Upper lobe of left lung (tissue), 6 donors: Measurements from ENCODE around the gene GABRB3. TPM values are rescaled to one million over a fixed set of nuclear protein-coding genes. Genes with fewer than 3 reads are reported as not detected.

Experiments used
- ATAC-seq, 2 donors: fragments of 200-7000 bp; cut with Tn5 transposase; one replicate each; pipeline ENCODE4 v1.9.1; 2022; ENCODE audit warnings: mild to moderate bottlenecking in 2 of 2, moderate library complexity in 2 of 2; ENCODE audit not compliant: low FRiP score in 2 of 2
- DNase-seq, 2 donors: peaks; one replicate each; pipeline ENCODE4 v3.0.0-alpha.2; 2019 to 2020
- H3K27ac ChIP-seq, 4 donors: fragments of 200-600 bp; sonication (generic); one replicate each; pipeline ENCODE4 v1.5.1; 2016 to 2019
- H3K27me3 ChIP-seq, 4 donors: fragments of 200-600 bp; sonication (generic); one replicate each; pipeline ENCODE4 v1.5.1; 2017 to 2019
- H3K36me3 ChIP-seq, 4 donors: fragments of 200-600 bp; sonication (generic); one replicate each; pipeline ENCODE4 v1.5.1; 2016 to 2019
- H3K4me1 ChIP-seq, 4 donors: fragments of 200-600 bp; sonication (generic); one replicate each; pipeline ENCODE4 v1.5.1; 2018 to 2019
- H3K4me3 ChIP-seq, 4 donors: fragments of 200-600 bp; sonication (generic); one replicate each; pipeline ENCODE4 v1.5.1; 2017 to 2019; ENCODE audit warnings: mild to moderate bottlenecking in 2 of 4, moderate library complexity in 1 of 4
- H3K9me3 ChIP-seq, 4 donors: fragments of 200-600 bp; sonication (generic); one replicate each; pipeline ENCODE4 v1.5.1; 2018 to 2019
- EP300 ChIP-seq, 4 donors: sonication (generic); formaldehyde crosslinking; IDR thresholded peaks; one replicate each; pipeline ENCODE4 v1.5.1; 2017; ENCODE audit warnings: antibody characterized with exemption in 4 of 4, control low read depth in 2 of 4
- POLR2A ChIP-seq, 4 donors: fragments of 450-650 bp; IDR thresholded peaks; one replicate each; pipeline ENCODE4 v1.5.1; 2016 to 2017; ENCODE audit warnings: antibody characterized with exemption in 4 of 4, mild to moderate bottlenecking in 2 of 4
- POLR2AphosphoS5 ChIP-seq, 2 donors: sonication (generic); formaldehyde crosslinking; IDR thresholded peaks; one replicate each; pipeline ENCODE4 v1.5.1; 2017; ENCODE audit warnings: antibody characterized with exemption in 2 of 2
- WGBS, 2 donors: methylation state at CpG; one replicate each; pipeline ENCODE4 v1.1.5; 2017 to 2018; 5-methylcytosine and 5-hydroxymethylcytosine counted together
- total RNA-seq, 6 donors: library from RNA; depleted of rRNA in 4 of 6; stranded (reverse); fragments of >200 nt in 4 of 6; gene quantifications; one replicate each; pipeline versions ENCODE4 v1.1.0 to v1.2.1, GENCODE V29; 2016 to 2021
- TF ChIP-seq, protein P1 (sequence below), 6 experiments: fragments of 450-650 bp in 4 of 6; fragments of 200-600 bp in 2 of 6; sonication (generic) in 2 of 6; IDR thresholded peaks; one replicate each; pipeline ENCODE4 v1.5.1; 2016 to 2019; ENCODE audit warnings: antibody characterized with exemption in 6 of 6
- donor health status: DM: no; HTN: no; CAD: no; lungs with moderate emphysema.
- donor health status: DM: no; HTN: yes; CAD: no; lungs with severe emphysema.

The GABRB3 gene
- total RNA-seq, 6 donors from 2014 or later, result 1.5 to 6.6 (median 3.7) TPM

DNA sequence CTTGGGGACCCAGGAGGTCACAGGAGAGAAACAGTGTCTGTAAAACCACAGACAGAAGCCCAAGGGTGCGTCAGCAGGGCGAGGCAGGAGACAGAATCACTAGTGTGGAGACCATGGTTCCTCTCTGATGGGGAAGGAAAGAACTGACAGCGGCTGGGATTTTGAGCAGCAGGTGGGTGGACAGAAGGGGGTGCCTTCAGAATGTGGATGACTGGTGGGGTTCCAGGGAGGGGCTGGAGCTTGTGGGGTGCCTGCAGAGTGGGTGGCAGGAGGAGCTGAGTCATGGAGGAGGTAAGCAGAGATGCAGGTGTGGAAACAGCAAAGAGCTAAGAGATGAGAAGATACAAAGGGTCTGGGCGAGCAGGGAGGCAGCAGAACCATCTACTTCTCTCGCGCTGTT, 124.2 kb downstream of the GABRB3 start:
- no peak overlapping the region for H3K4me3 ChIP-seq
- H3K27me3 ChIP-seq, result no peaks in the 10 kb centered on the region
- no peak for TF ChIP-seq POLR2A (IDR thresholded peaks at IDR 0.05)
- H3K4me1 ChIP-seq, result no peaks in the 10 kb centered on the region
- no peak overlapping the region for H3K27ac ChIP-seq
- no peaks in the 10 kb centered on the region for H3K36me3 ChIP-seq
- H3K9me3 ChIP-seq, result peaks cover 0 to 11% (median 3%) of the 10 kb centered on the region in 4 donors
- 82 to 92% methylated on average over 6 of the region's 6 CpGs for WGBS, 2 donors
- DNase-seq, result no peak
- no peak for ATAC-seq

DNA sequence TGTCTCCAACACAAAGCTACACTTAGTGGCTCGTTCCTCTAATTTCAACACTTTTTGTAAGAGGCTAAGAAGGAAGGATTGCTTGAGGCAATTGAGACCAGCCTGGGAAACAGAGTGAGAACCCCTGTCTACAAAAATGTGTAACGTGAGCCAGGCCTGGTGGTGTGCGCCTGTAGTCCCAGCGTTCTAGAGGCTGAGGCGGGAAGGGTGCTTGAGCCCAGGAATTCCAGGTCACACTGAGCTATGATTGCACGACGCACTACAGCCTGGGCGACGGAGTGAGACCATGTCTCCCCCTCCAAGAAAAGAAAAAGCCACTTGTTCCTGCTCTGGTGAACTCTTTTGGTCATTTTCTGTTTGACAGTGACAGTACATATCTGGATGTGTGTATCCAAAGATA, 127.9 kb downstream of the GABRB3 start:
- no peak for ATAC-seq
- Histone ChIP-seq H3K27me3 (no peaks in the 10 kb centered on the region), H3K36me3 (no peaks in the 10 kb centered on the region), H3K9me3 (peaks cover 0 to 11% (median 0%) of the 10 kb centered on the region in 4 donors), H3K27ac (no peak overlapping the region), H3K4me3 (no peak overlapping the region), H3K4me1 (no peaks in the 10 kb centered on the region)
- 77 to 86% methylated on average over 9 of the region's 9 CpGs for WGBS, 2 donors
- no peak for DNase-seq
- TF ChIP-seq POLR2AphosphoS5 (IDR thresholded peaks at IDR 0.05) (no peak), POLR2A (IDR thresholded peaks at IDR 0.05) (no peak), EP300 (IDR thresholded peaks at IDR 0.05) (no peak)
- TF ChIP-seq, protein P1, sequence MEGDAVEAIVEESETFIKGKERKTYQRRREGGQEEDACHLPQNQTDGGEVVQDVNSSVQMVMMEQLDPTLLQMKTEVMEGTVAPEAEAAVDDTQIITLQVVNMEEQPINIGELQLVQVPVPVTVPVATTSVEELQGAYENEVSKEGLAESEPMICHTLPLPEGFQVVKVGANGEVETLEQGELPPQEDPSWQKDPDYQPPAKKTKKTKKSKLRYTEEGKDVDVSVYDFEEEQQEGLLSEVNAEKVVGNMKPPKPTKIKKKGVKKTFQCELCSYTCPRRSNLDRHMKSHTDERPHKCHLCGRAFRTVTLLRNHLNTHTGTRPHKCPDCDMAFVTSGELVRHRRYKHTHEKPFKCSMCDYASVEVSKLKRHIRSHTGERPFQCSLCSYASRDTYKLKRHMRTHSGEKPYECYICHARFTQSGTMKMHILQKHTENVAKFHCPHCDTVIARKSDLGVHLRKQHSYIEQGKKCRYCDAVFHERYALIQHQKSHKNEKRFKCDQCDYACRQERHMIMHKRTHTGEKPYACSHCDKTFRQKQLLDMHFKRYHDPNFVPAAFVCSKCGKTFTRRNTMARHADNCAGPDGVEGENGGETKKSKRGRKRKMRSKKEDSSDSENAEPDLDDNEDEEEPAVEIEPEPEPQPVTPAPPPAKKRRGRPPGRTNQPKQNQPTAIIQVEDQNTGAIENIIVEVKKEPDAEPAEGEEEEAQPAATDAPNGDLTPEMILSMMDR (IDR thresholded peaks at IDR 0.05), result no peak

DNA sequence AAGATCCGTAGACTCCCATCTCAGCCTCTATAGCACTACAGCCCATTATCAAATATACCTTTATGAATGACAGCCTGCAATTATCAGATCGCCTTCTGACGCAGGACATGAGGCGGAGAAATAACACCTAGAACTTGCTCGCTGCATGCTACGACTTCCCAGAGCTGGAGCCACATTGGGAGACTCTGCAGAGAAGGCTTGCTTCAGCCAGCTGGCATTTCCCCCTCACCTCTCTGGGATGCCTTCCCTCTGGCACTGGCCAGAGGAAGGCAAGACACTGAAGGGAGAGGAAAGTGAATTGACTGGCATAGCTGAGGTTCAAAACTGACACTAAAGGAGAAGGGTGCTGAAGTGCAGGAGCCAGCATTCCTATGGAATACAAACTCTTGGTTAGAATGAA, 131.7 kb downstream of the GABRB3 start:
- TF ChIP-seq EP300 (IDR thresholded peaks at IDR 0.05), result no peak
- TF ChIP-seq, protein P1 (IDR thresholded peaks at IDR 0.05), result no peak
- TF ChIP-seq POLR2AphosphoS5 (IDR thresholded peaks at IDR 0.05), result no peak
- TF ChIP-seq POLR2A (IDR thresholded peaks at IDR 0.05), result no peak
- ATAC-seq (no peak), DNase-seq (no peak)
- 71 to 93% methylated on average over 6 of the region's 6 CpGs for WGBS, 2 donors
- no peaks in the 10 kb centered on the region for H3K4me1 ChIP-seq
- no peak overlapping the region for H3K4me3 ChIP-seq
- no peak overlapping the region for H3K27ac ChIP-seq
- H3K36me3 ChIP-seq, result no peaks in the 10 kb centered on the region
- no peaks in the 10 kb centered on the region for H3K9me3 ChIP-seq
- H3K27me3 ChIP-seq, result no peaks in the 10 kb centered on the region

GRCh38 chr15:26640601-26641000, 132.3 kb downstream of the GABRB3 start:
- Histone ChIP-seq H3K9me3 (no peaks in the 10 kb centered on the region), H3K27me3 (no peaks in the 10 kb centered on the region), H3K36me3 (no peaks in the 10 kb centered on the region), H3K4me3 (no peak overlapping the region), H3K27ac (no peak overlapping the region), H3K4me1 (no peaks in the 10 kb centered on the region)
- WGBS, 2 donors, result 80 to 82% methylated on average over 5 of the region's 5 CpGs
- ATAC-seq, result no peak
- no peak for DNase-seq
- TF ChIP-seq POLR2AphosphoS5 (IDR thresholded peaks at IDR 0.05), result no peak
- TF ChIP-seq EP300 (IDR thresholded peaks at IDR 0.05), result no peak
- TF ChIP-seq POLR2A (IDR thresholded peaks at IDR 0.05), result no peak
- TF ChIP-seq, protein P1 (IDR thresholded peaks at IDR 0.05), result no peak

- H3K36me3 ChIP-seq, result no peaks in the 10 kb centered on the region
- H3K4me1 ChIP-seq, result no peaks in the 10 kb centered on the region
- TF ChIP-seq POLR2A (IDR thresholded peaks at IDR 0.05), result no peak
- DNase-seq, result no peak
- no peaks in the 10 kb centered on the region for H3K9me3 ChIP-seq
- H3K27ac ChIP-seq, result no peak overlapping the region
- no peaks in the 10 kb centered on the region for H3K27me3 ChIP-seq
- WGBS, 2 donors, result 73 to 80% methylated on average over 9 of the region's 9 CpGs
- ATAC-seq, result no peak
- no peak overlapping the region for H3K4me3 ChIP-seq
Measured at GRCh38 chr15:26639966-26640365, 132.9 kb downstream of the GABRB3 start.

DNA sequence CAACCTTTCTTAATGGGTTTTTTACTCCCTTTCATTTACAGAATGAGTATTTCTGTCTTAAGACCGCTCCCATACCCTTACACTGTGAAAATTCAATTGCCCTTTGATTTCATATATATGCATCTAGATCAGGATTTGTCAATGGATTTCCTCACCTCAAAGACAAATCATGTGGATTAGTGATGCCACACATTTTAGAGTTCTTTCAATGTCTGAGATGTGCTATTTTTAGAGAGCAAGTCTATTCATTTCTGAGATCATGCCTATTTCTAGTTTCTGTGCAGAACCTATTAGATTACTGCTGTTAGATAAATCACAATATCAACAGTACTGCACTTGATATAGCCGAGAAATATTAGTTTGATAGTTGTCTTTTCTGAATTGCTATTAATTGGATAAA, 137.3 kb downstream of the GABRB3 start:
- H3K27ac ChIP-seq, result no peak overlapping the region
- no peaks in the 10 kb centered on the region for H3K27me3 ChIP-seq
- WGBS, 2 donors, result 82 to 87% methylated on average over 2 of the region's 2 CpGs
- H3K36me3 ChIP-seq, result no peaks in the 10 kb centered on the region
- H3K4me1 ChIP-seq, result no peaks in the 10 kb centered on the region
- TF ChIP-seq, protein P1 (IDR thresholded peaks at IDR 0.05), result no peak
- TF ChIP-seq POLR2AphosphoS5 (IDR thresholded peaks at IDR 0.05), result no peak
- TF ChIP-seq POLR2A (IDR thresholded peaks at IDR 0.05), result no peak
- no peak for TF ChIP-seq EP300 (IDR thresholded peaks at IDR 0.05)
- ATAC-seq (no peak), DNase-seq (no peak)
- H3K4me3 ChIP-seq, result no peak overlapping the region
- H3K9me3 ChIP-seq, result no peaks in the 10 kb centered on the region
